ENCODE data around the gene SBK1.
"Not testable (repeated sequence)": the region's sequence is repeated elsewhere in the genome, so short reads cannot be mapped to it uniquely, and the experiment has no call there.

Gene SBK1

GRCh38 chr16:28330232-28330631 lies 37.9 kb downstream of the SBK1 start:
- not testable (repeated sequence) for DNase-seq (ENCODE audit: low spot score); FAIRE-seq

GRCh38 chr16:28330981-28331380 lies 38.7 kb downstream of the SBK1 start:
- not testable (repeated sequence) for DNase-seq (ENCODE audit: low spot score); FAIRE-seq

GRCh38 chr16:28332632-28333031 lies 40.3 kb downstream of the SBK1 start:
- DNase-seq (ENCODE audit: low spot score); FAIRE-seq: not testable (repeated sequence)

- not testable (repeated sequence) for FAIRE-seq
These were observed 43.4 kb downstream of the SBK1 start for GRCh38 chr16:28335678-28336077.

GRCh38 chr16:28336940-28337710 lies 44.8 kb downstream of the SBK1 start:
- DNase-seq (ENCODE audit: low spot score); FAIRE-seq: not testable (repeated sequence)

More at GRCh38 chr16:28335678-28336077, 43.4 kb downstream of the SBK1 start:
- not testable (repeated sequence) for DNase-seq (ENCODE audit: low spot score)

- DNase-seq (ENCODE audit: low spot score); FAIRE-seq: not testable (repeated sequence)
These were observed 45.9 kb downstream of the SBK1 start for GRCh38 chr16:28338230-28338629.

GRCh38 chr16:28362600-28362999 lies 70.3 kb downstream of the SBK1 start:
- FAIRE-seq; DNase-seq (ENCODE audit: low spot score): not testable (repeated sequence)

GRCh38 chr16:28363408-28363807 lies 71.1 kb downstream of the SBK1 start, which contains the start of gene NPIPB6:
NPIPB6 (minus strand) TSS chr16:28363508; CDS start chr16:28362822, 686 bp downstream.
- not testable (repeated sequence) for DNase-seq (ENCODE audit: low spot score); FAIRE-seq

GRCh38 chr16:28364268-28365173 lies 72.2 kb downstream of the SBK1 start:
- not testable (repeated sequence) for FAIRE-seq; DNase-seq (ENCODE audit: low spot score)

- not testable (repeated sequence) for DNase-seq (ENCODE audit: low spot score); FAIRE-seq
These were observed 75.6 kb downstream of the SBK1 start for GRCh38 chr16:28367926-28368325.
